Mesenchymal stem cell (in vitro differentiated cells and primary cell): ENCODE results near the gene ANGEL1.

Source experiments
- DNase-seq: peaks from one replicate; pipeline ENCODE4 v3.0.0-alpha.2; 2013
- H2AFZ ChIP-seq: one replicate; pipeline ENCODE4 v1.6.1; 2013; ENCODE audit warnings: low read depth, mild to moderate bottlenecking, control low read depth, inconsistent platforms, low read length, moderate library complexity
- H2AK5ac ChIP-seq: 2 replicates; pipeline ENCODE4 v1.6.1; 2013; ENCODE audit warnings: low read length, moderate library complexity, mild to moderate bottlenecking, inconsistent platforms; ENCODE audit not compliant: severe bottlenecking
- H2BK120ac ChIP-seq: one replicate; pipeline ENCODE4 v1.6.1; 2013; ENCODE audit warnings: low read depth, mild to moderate bottlenecking, inconsistent platforms, low read length, moderate library complexity
- H2BK12ac ChIP-seq, 2 experiments: one replicate each; pipeline ENCODE4 v1.6.1; 2013; ENCODE audit warnings: inconsistent platforms in 2 of 2, low read length in 2 of 2, mild to moderate bottlenecking in 2 of 2, moderate library complexity in 2 of 2, control low read depth in 1 of 2
- H2BK15ac ChIP-seq: one replicate; pipeline ENCODE4 v1.6.1; 2013; ENCODE audit warnings: mild to moderate bottlenecking, low read depth, inconsistent platforms; ENCODE audit not compliant: poor library complexity, severe bottlenecking
- H2BK5ac ChIP-seq: 2 replicates; pipeline ENCODE4 v1.6.1; 2013; ENCODE audit warnings: low read depth, mild to moderate bottlenecking, low read length, control low read depth, inconsistent platforms; ENCODE audit not compliant: poor library complexity, severe bottlenecking
- H3K14ac ChIP-seq, 2 experiments: one replicate each; pipeline ENCODE4 v1.6.1; 2013; ENCODE audit warnings: inconsistent platforms in 2 of 2, low read length in 2 of 2, control low read depth in 1 of 2, mild to moderate bottlenecking in 1 of 2, moderate library complexity in 1 of 2
- H3K18ac ChIP-seq, 2 experiments: one replicate each; pipeline ENCODE4 v1.6.1; 2013; ENCODE audit warnings: inconsistent platforms in 2 of 2, low read length in 2 of 2, control low read depth in 1 of 2, low read depth in 1 of 2, mild to moderate bottlenecking in 1 of 2
- H3K23ac ChIP-seq, 2 experiments: one replicate each; pipeline ENCODE4 v1.6.1; 2013; ENCODE audit warnings: inconsistent platforms in 2 of 2, low read length in 2 of 2, mild to moderate bottlenecking in 2 of 2, moderate library complexity in 2 of 2, control low read depth in 1 of 2
- H3K27ac ChIP-seq: 2 replicates; pipeline ENCODE4 v1.5.1; 2013; ENCODE audit warnings: mild to moderate bottlenecking, moderate library complexity, low read length, control low read depth, inconsistent platforms; ENCODE audit not compliant: poor library complexity, severe bottlenecking
- H3K27me3 ChIP-seq, 2 experiments: 2 replicates each; pipeline versions ENCODE4 v1.6.1 to v1.7.0; 2013; ENCODE audit warnings: low read length in 2 of 2, mild to moderate bottlenecking in 2 of 2, moderate library complexity in 2 of 2, control low read depth in 1 of 2, inconsistent platforms in 1 of 2; ENCODE audit not compliant: control insufficient read depth in 1 of 2, insufficient read depth in 1 of 2
- H3K36me3 ChIP-seq, 2 experiments: 2 replicates each; pipeline versions ENCODE4 v1.6.1 to v1.7.0; 2013; ENCODE audit warnings: low read length in 2 of 2, control low read depth in 1 of 2, inconsistent platforms in 1 of 2, low read depth in 1 of 2, mild to moderate bottlenecking in 1 of 2; ENCODE audit not compliant: insufficient read depth in 2 of 2, control insufficient read depth in 1 of 2
- H3K4ac ChIP-seq, 2 experiments: one replicate each; pipeline ENCODE4 v1.6.1; 2013; ENCODE audit warnings: inconsistent platforms in 2 of 2, low read length in 2 of 2, mild to moderate bottlenecking in 2 of 2, moderate library complexity in 2 of 2, control low read depth in 1 of 2, low read depth in 1 of 2
- H3K4me1 ChIP-seq: 2 replicates; pipeline ENCODE4 v1.6.1; 2013; ENCODE audit warnings: low read depth, low read length, control low read depth; ENCODE audit not compliant: control insufficient read depth, insufficient read depth
- H3K4me2 ChIP-seq: 2 replicates; pipeline ENCODE4 v1.6.1; 2013; ENCODE audit warnings: low read length, mild to moderate bottlenecking, inconsistent platforms; ENCODE audit not compliant: poor library complexity, severe bottlenecking
- H3K4me3 ChIP-seq, 2 experiments: 2 replicates each; pipeline versions ENCODE4 v1.5.1 to v1.7.0; 2013; ENCODE audit warnings: low read length in 2 of 2, mild to moderate bottlenecking in 2 of 2, control low read depth in 1 of 2, low read depth in 1 of 2; ENCODE audit not compliant: insufficient read depth in 1 of 2
- H3K79me1 ChIP-seq: replicated peaks from 2 replicates; pipeline ENCODE4 v1.6.1; 2013; ENCODE audit warnings: mild to moderate bottlenecking, control low read depth, low read length, inconsistent platforms; ENCODE audit not compliant: poor library complexity, severe bottlenecking
- H3K9ac ChIP-seq: 2 replicates; pipeline ENCODE4 v1.7.0; 2013; ENCODE audit warnings: mild to moderate bottlenecking, low read length, moderate library complexity
- H3K9me3 ChIP-seq: 2 replicates; pipeline ENCODE4 v1.7.0; 2013; ENCODE audit warnings: mild to moderate bottlenecking, low read length; ENCODE audit not compliant: control insufficient read depth
- H4K8ac ChIP-seq: one replicate; pipeline ENCODE4 v1.6.1; 2013; ENCODE audit warnings: inconsistent platforms, mild to moderate bottlenecking, low read length, moderate library complexity
- H4K91ac ChIP-seq: one replicate; pipeline ENCODE4 v1.6.1; 2013; ENCODE audit warnings: mild to moderate bottlenecking, low read length, inconsistent platforms
- WGBS: methylation state at CpG from one replicate; pipeline ENCODE4 v1.1.7; 2013; ENCODE audit warnings: mixed read lengths; 5-methylcytosine and 5-hydroxymethylcytosine counted together

Gene ANGEL1

DNA sequence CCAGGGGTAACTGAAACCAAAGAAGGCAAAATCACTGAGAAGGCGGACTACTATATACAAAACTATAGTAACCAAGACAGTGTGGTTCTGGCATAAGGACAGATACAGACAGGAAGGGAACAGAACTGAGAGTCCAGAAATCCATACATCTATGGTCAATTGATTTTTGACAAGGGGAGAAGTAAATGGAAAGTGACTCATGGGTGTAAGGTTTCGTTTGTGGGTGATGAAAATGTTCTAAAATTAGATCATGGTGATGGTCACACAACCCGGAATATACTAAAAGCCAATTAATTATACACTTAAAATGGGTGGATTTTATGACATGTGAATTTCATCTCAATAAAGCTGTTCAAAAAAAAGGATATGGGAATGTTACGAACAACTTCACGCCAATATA lies 18.7 kb downstream of the ANGEL1 start:
- Histone ChIP-seq H3K79me1 (no peaks in the 10 kb centered on the region), H2AK5ac (no peak overlapping the region), H4K8ac (no peak overlapping the region), H2BK5ac (no peak overlapping the region), H2AFZ (no peak overlapping the region), H3K4me2 (no peak overlapping the region), H3K27ac (no peak overlapping the region), H3K4ac (no peak overlapping the region), H4K91ac (no peak overlapping the region), H2BK12ac (no peak overlapping the region), H3K9ac (no peak overlapping the region), H3K4me1 (no peaks in the 10 kb centered on the region), H3K36me3 (peaks cover 24 to 48% of the 10 kb centered on the region in 2 experiments), H3K9me3 (no peaks in the 10 kb centered on the region), H2BK120ac (no peak overlapping the region), H3K14ac (no peak overlapping the region), H2BK15ac (no peak overlapping the region), H3K4me3 (no peak overlapping the region), H3K23ac (no peak overlapping the region), H3K18ac (no peak overlapping the region), H3K27me3 (no peaks in the 10 kb centered on the region)
- no peak for DNase-seq
- 100% methylated on average over 2 of the region's 5 CpGs for WGBS

DNA sequence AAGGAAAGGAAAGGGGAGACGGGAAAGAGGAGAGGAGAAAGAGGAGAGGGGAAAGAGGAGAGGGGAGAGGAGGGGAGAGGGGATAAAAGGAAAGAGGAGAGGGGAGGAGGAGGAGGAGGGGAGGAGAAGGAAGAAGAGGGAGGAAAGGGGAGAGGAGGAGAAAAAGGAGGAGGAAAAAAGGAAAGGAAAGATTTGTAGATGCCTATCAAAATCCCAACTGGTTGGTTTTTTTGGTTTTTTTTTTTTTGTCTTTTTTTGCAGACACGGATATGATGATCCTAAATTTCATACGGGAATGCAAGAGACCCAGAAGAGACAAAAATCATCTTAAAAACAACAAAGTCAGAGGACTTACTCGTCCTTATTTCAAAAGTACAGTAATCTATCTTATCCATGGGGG lies 19.4 kb downstream of the ANGEL1 start:
- 93% methylated on average over 3 of the region's 4 CpGs for WGBS
- H2BK15ac ChIP-seq, result no peak overlapping the region
- no peak overlapping the region for H2BK120ac ChIP-seq
- H3K27ac ChIP-seq, result no peak overlapping the region
- no peak overlapping the region for H3K14ac ChIP-seq
- H3K4me2 ChIP-seq, result no peak overlapping the region
- no peak overlapping the region for H2BK5ac ChIP-seq
- H3K4me3 ChIP-seq, result no peak overlapping the region
- no peak overlapping the region for H4K8ac ChIP-seq
- H4K91ac ChIP-seq, result no peak overlapping the region
- H3K36me3 ChIP-seq, result peaks cover 27 to 51% of the 10 kb centered on the region in 2 experiments
- no peak overlapping the region for H2BK12ac ChIP-seq
- H3K23ac ChIP-seq, result no peak overlapping the region
- H3K18ac ChIP-seq, result no peak overlapping the region
- no peaks in the 10 kb centered on the region for H3K4me1 ChIP-seq
- no peaks in the 10 kb centered on the region for H3K79me1 ChIP-seq
- no peak overlapping the region for H3K4ac ChIP-seq
- no peak overlapping the region for H2AK5ac ChIP-seq
- no peaks in the 10 kb centered on the region for H3K9me3 ChIP-seq
- no peaks in the 10 kb centered on the region for H3K27me3 ChIP-seq
- no peak overlapping the region for H2AFZ ChIP-seq
- no peak for DNase-seq
- H3K9ac ChIP-seq, result no peak overlapping the region

DNA sequence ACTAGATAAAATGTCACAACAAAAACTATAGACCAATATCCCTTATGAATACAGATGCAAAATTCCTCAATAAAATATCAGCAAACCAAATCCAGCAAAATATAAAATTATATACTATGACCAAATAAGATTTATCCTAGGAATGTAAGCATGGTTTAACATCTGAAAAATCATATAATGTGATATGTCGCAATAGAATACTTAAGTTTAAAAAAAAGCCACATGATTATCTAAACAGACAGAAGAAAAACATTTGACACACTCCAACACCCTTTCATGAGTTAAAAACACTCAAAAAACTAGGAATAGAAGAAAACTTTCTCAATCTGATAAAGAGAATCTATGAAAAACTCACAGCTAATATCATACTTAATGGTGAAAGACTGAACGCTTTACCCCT lies 20.3 kb downstream of the ANGEL1 start:
- Histone ChIP-seq H3K9ac (no peak overlapping the region), H3K27ac (no peak overlapping the region), H2BK12ac (no peak overlapping the region), H4K8ac (no peak overlapping the region), H3K14ac (no peak overlapping the region), H3K27me3 (no peaks in the 10 kb centered on the region), H2BK5ac (no peak overlapping the region), H3K9me3 (no peaks in the 10 kb centered on the region), H3K4me3 (no peak overlapping the region), H3K18ac (no peak overlapping the region), H2AK5ac (no peak overlapping the region), H3K4ac (no peak overlapping the region), H2AFZ (no peak overlapping the region), H3K23ac (no peak overlapping the region), H3K36me3 (peaks cover 36 to 52% of the 10 kb centered on the region in 2 experiments), H4K91ac (no peak overlapping the region), H3K4me1 (no peaks in the 10 kb centered on the region), H2BK15ac (no peak overlapping the region), H3K79me1 (no peaks in the 10 kb centered on the region), H2BK120ac (no peak overlapping the region), H3K4me2 (no peak overlapping the region)
- no peak for DNase-seq
- 100% methylated on average over 1 of the region's 2 CpGs for WGBS

DNA sequence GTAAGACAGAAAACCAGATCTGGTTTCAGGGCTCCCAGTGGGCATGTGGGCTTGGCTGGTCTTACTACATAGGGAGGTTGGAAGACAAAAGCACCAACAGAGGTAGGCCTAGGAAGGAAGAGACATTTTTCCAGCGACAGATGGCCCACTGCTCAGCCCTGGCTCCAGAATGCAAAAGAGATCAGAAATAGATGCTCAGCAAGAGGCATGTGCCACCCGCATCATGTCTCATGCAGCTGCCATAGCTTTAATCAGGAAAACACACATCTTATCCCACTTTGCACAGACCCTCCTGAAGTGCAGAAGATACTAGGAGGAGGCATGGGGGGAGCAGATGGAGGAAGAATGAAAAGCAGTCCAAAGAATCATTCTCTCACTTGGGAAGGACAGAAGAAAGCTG lies 26.1 kb downstream of the ANGEL1 start:
- H3K9ac ChIP-seq, result no peak overlapping the region
- H3K4me3 ChIP-seq, result no peak overlapping the region
- H2BK12ac ChIP-seq, result no peak overlapping the region
- no peak overlapping the region for H3K4ac ChIP-seq
- no peak overlapping the region for H2AK5ac ChIP-seq
- no peak overlapping the region for H2BK120ac ChIP-seq
- H3K4me1 ChIP-seq, result peaks cover 5% of the 10 kb centered on the region
- no peak overlapping the region for H2BK15ac ChIP-seq
- DNase-seq, result no peak
- no peak overlapping the region for H4K91ac ChIP-seq
- H4K8ac ChIP-seq, result no peak overlapping the region
- peaks cover 60 to 68% of the 10 kb centered on the region in 2 experiments for H3K36me3 ChIP-seq
- no peak overlapping the region for H3K4me2 ChIP-seq
- no peak overlapping the region for H2AFZ ChIP-seq
- H3K14ac ChIP-seq, result no peak overlapping the region
- no peak overlapping the region for H3K18ac ChIP-seq
- H3K79me1 ChIP-seq, result peaks cover 3% of the 10 kb centered on the region
- H3K27ac ChIP-seq, result no peak overlapping the region
- no peak overlapping the region for H2BK5ac ChIP-seq
- H3K23ac ChIP-seq, result no peak overlapping the region
- WGBS, result 100% methylated on average over 1 of the region's 2 CpGs
- H3K9me3 ChIP-seq, result no peaks in the 10 kb centered on the region
- H3K27me3 ChIP-seq, result no peaks in the 10 kb centered on the region
